Neural cell (in vitro differentiated cells): ENCODE results near the gene COX7B2.

Experiments
- EP300 ChIP-seq: fragments of 450-650 bp; conservative IDR thresholded peaks from 2 replicates; pipeline ENCODE4 v1.6.1; 2014; ENCODE audit warnings: antibody characterized with exemption, mild to moderate bottlenecking, moderate library complexity; ENCODE audit not compliant: poor library complexity, severe bottlenecking
- EZH2 ChIP-seq: fragments of 200-600, 300-800 bp; shearing (Covaris generic), sonication (generic); IDR thresholded peaks from 2 replicates; pipeline ENCODE4 v1.6.1; 2014; ENCODE audit warnings: antibody characterized with exemption, low read length, borderline replicate concordance, mild to moderate bottlenecking; ENCODE audit not compliant: insufficient read depth, poor library complexity, severe bottlenecking
- MXI1 ChIP-seq: fragments of 450-650 bp; conservative IDR thresholded peaks from 2 replicates; pipeline ENCODE4 v1.6.1; 2014; ENCODE audit warnings: antibody characterized with exemption, mild to moderate bottlenecking; ENCODE audit not compliant: poor library complexity, severe bottlenecking
- POLR2AphosphoS5 ChIP-seq: IDR thresholded peaks from 2 replicates; pipeline ENCODE4 v1.6.1; 2012
- TAF1 ChIP-seq: IDR thresholded peaks from 2 replicates; pipeline ENCODE4 v1.6.1; 2012; ENCODE audit warnings: low read depth
- TF ChIP-seq, protein P1 (sequence below): fragments of 450-650 bp; IDR thresholded peaks from 2 replicates; pipeline ENCODE4 v1.5.1; 2014; ENCODE audit warnings: antibody characterized with exemption, mild to moderate bottlenecking, moderate library complexity; ENCODE audit not compliant: poor library complexity, severe bottlenecking
- TF ChIP-seq, protein P2 (sequence below): IDR thresholded peaks from 2 replicates; pipeline ENCODE4 v1.6.1; 2012; ENCODE audit warnings: borderline replicate concordance

DNA sequence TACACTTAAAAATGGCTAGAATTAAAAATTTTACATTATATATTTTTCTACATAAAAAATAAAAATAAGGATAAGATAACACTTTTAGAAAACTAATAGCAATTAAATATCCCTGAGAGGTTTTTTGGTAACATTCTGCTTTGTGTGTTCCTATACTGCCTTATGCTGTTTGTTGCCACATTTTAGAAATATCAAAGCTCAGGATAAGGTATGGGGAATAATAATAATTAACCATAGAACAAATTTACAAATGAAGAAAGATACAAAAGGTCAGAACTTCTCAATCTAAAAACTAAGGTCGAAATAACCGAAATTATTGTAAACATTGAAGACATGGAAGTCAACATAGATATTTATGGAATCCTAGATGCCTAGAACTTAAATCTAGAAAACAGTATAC lies 71.4 kb downstream of the COX7B2 start:
- TF ChIP-seq, protein P1, sequence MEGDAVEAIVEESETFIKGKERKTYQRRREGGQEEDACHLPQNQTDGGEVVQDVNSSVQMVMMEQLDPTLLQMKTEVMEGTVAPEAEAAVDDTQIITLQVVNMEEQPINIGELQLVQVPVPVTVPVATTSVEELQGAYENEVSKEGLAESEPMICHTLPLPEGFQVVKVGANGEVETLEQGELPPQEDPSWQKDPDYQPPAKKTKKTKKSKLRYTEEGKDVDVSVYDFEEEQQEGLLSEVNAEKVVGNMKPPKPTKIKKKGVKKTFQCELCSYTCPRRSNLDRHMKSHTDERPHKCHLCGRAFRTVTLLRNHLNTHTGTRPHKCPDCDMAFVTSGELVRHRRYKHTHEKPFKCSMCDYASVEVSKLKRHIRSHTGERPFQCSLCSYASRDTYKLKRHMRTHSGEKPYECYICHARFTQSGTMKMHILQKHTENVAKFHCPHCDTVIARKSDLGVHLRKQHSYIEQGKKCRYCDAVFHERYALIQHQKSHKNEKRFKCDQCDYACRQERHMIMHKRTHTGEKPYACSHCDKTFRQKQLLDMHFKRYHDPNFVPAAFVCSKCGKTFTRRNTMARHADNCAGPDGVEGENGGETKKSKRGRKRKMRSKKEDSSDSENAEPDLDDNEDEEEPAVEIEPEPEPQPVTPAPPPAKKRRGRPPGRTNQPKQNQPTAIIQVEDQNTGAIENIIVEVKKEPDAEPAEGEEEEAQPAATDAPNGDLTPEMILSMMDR: no peak
- no peak for TF ChIP-seq TAF1
- no peak for TF ChIP-seq EP300
- no peak for TF ChIP-seq POLR2AphosphoS5
- TF ChIP-seq MXI1: no peak
- no peak for TF ChIP-seq EZH2
- TF ChIP-seq, protein P2, sequence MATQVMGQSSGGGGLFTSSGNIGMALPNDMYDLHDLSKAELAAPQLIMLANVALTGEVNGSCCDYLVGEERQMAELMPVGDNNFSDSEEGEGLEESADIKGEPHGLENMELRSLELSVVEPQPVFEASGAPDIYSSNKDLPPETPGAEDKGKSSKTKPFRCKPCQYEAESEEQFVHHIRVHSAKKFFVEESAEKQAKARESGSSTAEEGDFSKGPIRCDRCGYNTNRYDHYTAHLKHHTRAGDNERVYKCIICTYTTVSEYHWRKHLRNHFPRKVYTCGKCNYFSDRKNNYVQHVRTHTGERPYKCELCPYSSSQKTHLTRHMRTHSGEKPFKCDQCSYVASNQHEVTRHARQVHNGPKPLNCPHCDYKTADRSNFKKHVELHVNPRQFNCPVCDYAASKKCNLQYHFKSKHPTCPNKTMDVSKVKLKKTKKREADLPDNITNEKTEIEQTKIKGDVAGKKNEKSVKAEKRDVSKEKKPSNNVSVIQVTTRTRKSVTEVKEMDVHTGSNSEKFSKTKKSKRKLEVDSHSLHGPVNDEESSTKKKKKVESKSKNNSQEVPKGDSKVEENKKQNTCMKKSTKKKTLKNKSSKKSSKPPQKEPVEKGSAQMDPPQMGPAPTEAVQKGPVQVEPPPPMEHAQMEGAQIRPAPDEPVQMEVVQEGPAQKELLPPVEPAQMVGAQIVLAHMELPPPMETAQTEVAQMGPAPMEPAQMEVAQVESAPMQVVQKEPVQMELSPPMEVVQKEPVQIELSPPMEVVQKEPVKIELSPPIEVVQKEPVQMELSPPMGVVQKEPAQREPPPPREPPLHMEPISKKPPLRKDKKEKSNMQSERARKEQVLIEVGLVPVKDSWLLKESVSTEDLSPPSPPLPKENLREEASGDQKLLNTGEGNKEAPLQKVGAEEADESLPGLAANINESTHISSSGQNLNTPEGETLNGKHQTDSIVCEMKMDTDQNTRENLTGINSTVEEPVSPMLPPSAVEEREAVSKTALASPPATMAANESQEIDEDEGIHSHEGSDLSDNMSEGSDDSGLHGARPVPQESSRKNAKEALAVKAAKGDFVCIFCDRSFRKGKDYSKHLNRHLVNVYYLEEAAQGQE: no peak
